ENCODE results near the gene ADGRV1.
"Not testable (repeated sequence)": the region's sequence is repeated elsewhere in the genome, so short reads cannot be mapped to it uniquely, and the experiment has no call there.

Gene ADGRV1

GRCh38 chr5:90824436-90824835 lies 265.8 kb downstream of the ADGRV1 start:
- DNase-seq = no peak

GRCh38 chr5:90830058-90830457 lies 271.5 kb downstream of the ADGRV1 start:
- DNase-seq = no peak

GRCh38 chr5:90833753-90834152 lies 275.2 kb downstream of the ADGRV1 start:
- DNase-seq = no peak

GRCh38 chr5:90834711-90835110 lies 276.1 kb downstream of the ADGRV1 start:
- DNase-seq = no peak

- DNase-seq = no peak
These were observed 284.8 kb downstream of the ADGRV1 start for GRCh38 chr5:90843443-90843842.

- no peak for DNase-seq
These were observed 286.3 kb downstream of the ADGRV1 start for GRCh38 chr5:90844931-90845330.

- no peak for DNase-seq
These were observed 287.3 kb downstream of the ADGRV1 start for GRCh38 chr5:90845723-90846554.

- DNase-seq = not testable (repeated sequence)
These were observed 289.0 kb downstream of the ADGRV1 start for GRCh38 chr5:90847606-90848005.

GRCh38 chr5:90849939-90850338 lies 291.3 kb downstream of the ADGRV1 start:
- no peak for DNase-seq

GRCh38 chr5:90852531-90852930 lies 293.9 kb downstream of the ADGRV1 start:
- DNase-seq = no peak

GRCh38 chr5:90853750-90854149 lies 295.2 kb downstream of the ADGRV1 start:
- DNase-seq = no peak

GRCh38 chr5:90854169-90854568 lies 295.6 kb downstream of the ADGRV1 start:
- no peak for DNase-seq

GRCh38 chr5:90855296-90856010 lies 296.9 kb downstream of the ADGRV1 start:
- DNase-seq = no peak

GRCh38 chr5:90861843-90862586 lies 303.4 kb downstream of the ADGRV1 start:
- DNase-seq = no peak

GRCh38 chr5:90865180-90865579 lies 306.6 kb downstream of the ADGRV1 start:
- DNase-seq = no peak

GRCh38 chr5:90866333-90866732 lies 307.7 kb downstream of the ADGRV1 start:
- no peak for DNase-seq

- no peak for DNase-seq
These were observed 308.5 kb downstream of the ADGRV1 start for GRCh38 chr5:90866915-90867731.

- no peak for DNase-seq
These were observed 310.2 kb downstream of the ADGRV1 start for GRCh38 chr5:90868799-90869198.

GRCh38 chr5:90871391-90871991 lies 312.9 kb downstream of the ADGRV1 start:
- no peak for DNase-seq

GRCh38 chr5:90873033-90873517 lies 314.5 kb downstream of the ADGRV1 start:
- DNase-seq = no peak

GRCh38 chr5:90874066-90874465 lies 315.5 kb downstream of the ADGRV1 start:
- no peak for DNase-seq

- DNase-seq = no peak
These were observed 316.9 kb downstream of the ADGRV1 start for GRCh38 chr5:90875456-90875855.

Data from DMS79 (cell line).